KG1 (cell line): ENCODE data around the gene LRRC9.
"Not testable (repeated sequence)": the region's sequence is repeated elsewhere in the genome, so short reads cannot be mapped to it uniquely, and the experiment has no call there.

ENCODE experiments used
- DNase-seq: peaks from one replicate; lab custom pipeline; 2025; lab: John Stamatoyannopoulos, UW

Gene LRRC9

GRCh38 chr14:60064491-60065072, 144.6 kb downstream of the LRRC9 start:
- no peak for DNase-seq

GRCh38 chr14:60067882-60068281, 147.9 kb downstream of the LRRC9 start:
- no peak for DNase-seq

DNA sequence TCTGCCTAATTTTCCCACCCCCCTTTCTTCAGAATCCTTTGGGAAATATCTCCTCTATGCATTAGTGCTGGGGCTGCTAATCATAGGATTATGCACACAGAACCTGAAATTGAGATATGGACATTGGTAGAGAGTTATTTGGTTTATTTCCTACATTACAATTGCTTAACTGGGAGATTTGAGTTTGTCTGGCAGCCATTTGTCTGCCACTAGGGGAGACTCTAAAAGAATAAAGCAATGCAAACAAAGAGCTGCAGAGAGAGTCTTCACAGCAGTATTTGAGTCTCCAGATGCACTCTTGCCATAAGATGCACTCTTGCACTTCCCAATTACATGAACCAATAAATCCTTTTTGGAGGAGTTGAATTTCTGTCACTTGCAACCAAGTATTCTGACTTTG, 159.8 kb downstream of the LRRC9 start:
- DNase-seq: no peak

DNA sequence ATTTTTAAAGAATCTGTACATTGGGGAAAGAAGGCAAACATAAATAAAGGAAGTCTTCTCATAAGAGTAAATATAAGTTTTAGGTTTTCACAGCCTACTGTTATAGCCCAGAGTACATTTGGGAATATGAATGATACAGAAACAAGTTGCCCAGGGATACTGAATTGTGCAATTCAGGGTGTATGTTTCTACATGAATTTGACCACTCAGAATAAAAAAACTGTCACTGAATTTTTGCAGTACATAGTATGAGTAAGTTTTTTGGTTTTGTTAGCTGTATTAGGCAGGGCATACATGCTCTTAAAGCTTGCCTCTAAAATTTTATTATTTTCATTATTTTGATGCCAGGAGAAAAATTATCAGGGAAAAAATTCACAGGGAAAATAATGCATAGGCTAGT, 165.1 kb downstream of the LRRC9 start:
- no peak for DNase-seq

- no peak for DNase-seq
These were observed 165.7 kb downstream of the LRRC9 start for GRCh38 chr14:60085693-60086092.

GRCh38 chr14:60087668-60088067, 167.7 kb downstream of the LRRC9 start:
- no peak for DNase-seq

DNA sequence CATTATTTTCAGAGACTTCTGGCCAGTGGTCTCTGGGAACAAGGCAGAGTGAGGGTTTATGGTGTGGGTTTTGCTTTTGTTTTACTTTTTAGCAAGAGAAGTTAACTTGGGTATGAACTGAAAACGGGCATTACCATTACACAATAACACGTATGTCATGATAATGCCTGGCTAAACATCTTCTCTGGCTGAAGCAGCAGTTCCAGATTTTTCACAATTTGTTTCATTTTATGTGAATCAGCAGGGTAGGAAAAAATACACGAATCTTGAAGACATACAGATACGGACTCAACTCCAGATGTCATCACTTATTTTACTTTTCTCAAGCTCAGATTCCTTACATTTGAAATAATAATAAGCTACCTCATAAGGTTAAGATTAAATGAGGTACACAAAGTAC, 169.3 kb downstream of the LRRC9 start:
- DNase-seq: no peak

- no peak for DNase-seq
These were observed 171.0 kb downstream of the LRRC9 start for GRCh38 chr14:60090864-60091519.

DNA sequence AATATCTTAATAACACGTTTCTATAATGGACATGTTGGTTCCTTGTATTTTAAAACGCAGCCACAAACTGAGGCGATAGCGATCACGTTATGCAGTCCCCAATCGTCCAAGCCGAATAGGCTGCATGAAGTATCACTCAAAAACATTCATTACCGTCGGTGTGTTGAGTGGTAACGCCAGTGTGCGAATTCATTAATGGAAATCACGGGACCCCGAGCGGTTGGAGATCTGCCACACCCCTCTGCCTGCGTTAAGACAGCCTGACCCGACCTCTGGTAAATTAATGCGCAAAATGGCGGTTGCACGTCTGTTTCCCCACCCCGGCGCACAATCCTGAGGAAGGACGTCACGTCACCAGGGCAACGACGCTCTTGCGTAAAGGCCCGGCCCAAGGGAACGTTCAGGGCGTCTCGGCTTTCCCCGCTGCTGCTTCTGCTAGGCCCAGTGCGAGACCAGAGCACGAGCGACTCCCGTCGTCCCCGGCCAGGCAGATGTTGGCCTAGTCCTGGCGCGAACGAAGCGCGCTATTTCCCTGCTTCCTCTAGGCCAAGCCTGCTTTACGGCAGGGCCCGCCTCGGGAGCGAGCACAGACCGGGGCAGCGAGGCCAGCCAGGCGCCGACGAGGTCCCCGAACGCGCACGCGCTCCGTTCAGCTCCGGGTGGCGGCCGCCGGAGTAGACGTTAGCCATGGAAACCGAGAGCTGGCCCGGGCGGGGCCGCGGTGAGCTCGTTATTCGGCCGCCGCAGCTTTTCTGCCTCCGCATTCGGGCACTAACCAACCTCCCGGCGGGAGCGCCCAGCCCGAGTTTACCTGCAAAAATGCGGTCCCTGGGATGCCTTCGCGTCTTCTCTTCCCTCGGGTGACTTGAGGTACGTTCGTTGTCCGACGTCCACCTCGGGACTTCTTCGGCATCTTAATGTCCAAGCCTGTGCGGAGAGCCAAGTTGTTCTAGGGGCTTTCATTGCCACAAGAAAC, 171.9 kb downstream of the LRRC9 start, which contains the start of gene PCNX4:
Gene PCNX4, plus strand, starts transcription at position 374 of the 976 bp plus-strand sequence. CDS start 15,716 bp downstream, outside the sequence.
- peak; percentile 94 for DNase-seq

GRCh38 chr14:60092526-60092920, 172.6 kb downstream of the LRRC9 start:
- peak; percentile 34 for DNase-seq

DNA sequence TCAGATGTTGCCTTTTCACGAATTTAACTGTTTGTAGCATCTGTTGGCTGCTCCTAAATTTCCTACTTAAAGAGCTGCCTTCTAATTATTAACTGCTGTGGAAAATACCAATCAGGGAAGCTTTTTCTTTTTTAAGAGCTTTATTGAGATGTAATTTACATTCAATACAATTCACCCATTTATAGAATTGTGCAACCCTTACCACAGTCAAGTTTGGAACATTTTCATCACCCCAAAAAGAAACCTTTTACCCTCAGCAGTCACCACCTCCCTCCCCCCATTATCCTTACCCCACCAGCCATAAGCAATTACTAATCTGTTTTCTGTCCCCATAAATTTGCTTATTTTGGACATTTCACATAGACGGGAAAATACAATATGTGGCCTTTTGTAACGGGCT, 173.1 kb downstream of the LRRC9 start:
- no peak for DNase-seq

DNA sequence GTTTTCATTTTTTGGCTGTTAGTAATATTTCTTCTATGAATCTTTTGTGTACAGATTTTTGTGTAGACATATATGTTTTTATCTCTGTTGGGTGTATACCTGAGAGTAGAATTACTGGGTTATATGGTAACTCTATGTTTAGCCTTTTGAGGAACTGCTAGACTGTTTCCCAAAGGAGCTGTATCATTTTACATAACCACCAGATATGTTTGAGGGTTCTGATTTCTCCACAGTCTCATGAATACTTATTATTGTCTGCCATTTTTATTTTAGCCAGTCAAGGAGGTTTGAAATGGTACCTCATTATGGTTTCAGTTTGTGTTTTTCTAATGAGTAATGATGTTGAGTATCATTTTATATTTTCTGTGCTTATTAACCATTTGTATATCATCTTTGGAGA, 173.7 kb downstream of the LRRC9 start:
- no peak for DNase-seq

- no peak for DNase-seq
These were observed 174.5 kb downstream of the LRRC9 start for GRCh38 chr14:60094306-60094897.

GRCh38 chr14:60095231-60095630, 175.3 kb downstream of the LRRC9 start:
- DNase-seq: no peak

DNA sequence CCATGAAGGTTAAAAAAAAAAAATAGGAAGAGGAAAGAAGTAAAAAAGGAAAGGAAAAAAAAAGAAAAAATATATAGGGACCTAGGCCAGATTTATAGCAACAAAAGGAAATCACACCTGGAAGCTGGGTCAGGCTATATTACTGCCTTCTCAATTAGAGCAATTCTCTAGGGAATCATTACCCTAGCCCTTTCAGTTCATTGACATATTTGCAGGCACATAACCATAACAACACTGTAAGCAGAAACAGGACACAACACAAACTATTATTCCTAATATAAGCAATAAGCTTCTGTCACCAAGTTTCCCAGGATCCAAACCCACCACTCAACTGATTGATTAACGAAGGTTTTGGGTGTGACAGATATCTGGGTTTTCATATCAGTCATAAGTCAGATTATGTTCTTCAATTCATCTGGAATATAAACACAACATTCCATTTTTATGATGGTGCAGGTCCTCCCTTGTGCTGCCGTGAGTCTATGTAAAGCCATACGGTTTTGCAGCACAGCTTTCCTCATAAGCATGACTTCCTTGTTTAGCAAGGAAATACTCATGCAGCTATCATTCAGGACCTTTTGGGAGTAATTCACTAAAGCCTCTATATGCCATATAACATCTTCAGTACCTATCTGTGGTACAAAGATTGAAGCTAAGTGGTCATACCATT, 176.0 kb downstream of the LRRC9 start:
- no peak for DNase-seq

- DNase-seq: no peak
These were observed 178.0 kb downstream of the LRRC9 start for GRCh38 chr14:60097974-60098373.

DNA sequence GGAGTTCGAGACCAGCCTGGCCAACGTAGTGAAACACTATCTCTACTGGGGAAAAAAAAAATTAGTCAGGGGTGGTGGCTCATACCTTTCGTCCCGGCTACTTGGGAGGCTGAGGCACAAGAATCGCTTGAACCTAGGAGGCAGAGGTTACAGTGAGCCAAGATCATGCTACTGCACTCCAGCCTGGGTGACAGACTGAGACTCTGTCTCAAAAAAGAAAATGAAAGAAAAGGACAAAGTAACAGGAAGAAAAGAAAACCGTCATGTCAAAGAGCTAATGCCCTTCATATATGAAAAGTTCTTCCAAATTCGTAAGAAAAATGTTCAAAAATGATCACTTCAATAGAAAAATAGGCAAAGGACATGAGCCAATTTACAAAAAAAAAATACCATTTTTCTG, 179.9 kb downstream of the LRRC9 start:
- not testable (repeated sequence) for DNase-seq

DNA sequence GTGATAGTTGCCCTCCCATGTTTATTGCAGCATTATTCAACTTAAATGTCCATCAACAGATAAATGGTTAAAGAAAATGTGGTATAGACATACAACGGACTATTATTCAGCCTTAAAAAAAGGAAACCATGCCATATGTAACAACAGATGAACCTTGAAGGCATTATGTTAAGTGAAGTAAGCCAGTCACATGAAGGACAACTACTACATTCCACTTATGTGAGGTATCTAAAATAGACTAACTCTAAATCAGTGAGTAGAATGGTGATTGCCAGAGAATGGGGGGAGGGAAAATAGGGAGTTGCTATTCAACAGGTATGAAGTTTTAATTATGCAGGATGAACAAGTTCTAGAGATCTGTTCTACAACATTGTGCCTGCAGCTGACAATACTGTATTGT, 181.8 kb downstream of the LRRC9 start:
- DNase-seq: no peak

- DNase-seq: no peak
These were observed 182.4 kb downstream of the LRRC9 start for GRCh38 chr14:60102389-60102788.

- DNase-seq: no peak
These were observed 186.4 kb downstream of the LRRC9 start for GRCh38 chr14:60106339-60106738.

DNA sequence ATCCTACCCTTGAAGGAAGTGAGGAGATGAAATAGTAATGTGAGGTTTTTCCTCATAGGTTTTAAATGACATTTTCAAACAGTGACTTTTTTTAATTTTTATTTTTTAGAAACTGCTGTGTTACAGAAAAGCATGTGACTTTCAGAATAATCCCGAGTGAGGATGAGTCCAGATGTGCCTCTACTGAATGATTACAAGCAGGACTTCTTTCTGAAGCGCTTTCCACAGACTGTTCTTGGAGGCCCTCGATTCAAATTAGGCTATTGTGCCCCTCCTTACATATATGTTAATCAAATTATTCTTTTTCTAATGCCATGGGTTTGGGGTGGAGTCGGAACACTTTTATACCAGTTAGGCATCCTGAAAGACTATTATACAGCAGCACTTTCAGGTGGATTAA, 187.5 kb downstream of the LRRC9 start:
- DNase-seq: no peak

DNA sequence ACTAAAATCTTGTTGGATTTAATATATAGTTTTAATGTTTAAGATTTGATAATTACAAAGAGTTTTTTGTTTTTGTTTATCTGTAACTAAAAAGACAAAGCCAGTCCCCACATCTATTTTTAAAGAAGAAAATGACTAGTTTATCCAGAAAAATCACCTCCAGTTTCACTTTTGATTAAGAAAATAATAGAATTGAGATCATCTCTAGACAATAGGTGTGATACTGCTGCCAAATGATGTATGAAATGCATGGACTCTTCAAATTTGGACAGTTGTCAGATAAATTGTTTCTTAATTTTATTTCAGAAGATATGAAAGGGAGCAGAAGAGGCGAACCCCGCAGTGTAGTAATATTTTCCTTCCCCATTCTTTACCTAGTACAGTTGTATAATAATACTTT, 191.8 kb downstream of the LRRC9 start:
- no peak for DNase-seq
